GM18861 (cell line): Measurements from ENCODE around the gene NPAS3.

Source experiments
- ATAC-seq: cut with Tn5 transposase; IDR thresholded peaks from one replicate; pipeline ENCODE4 v1.9.1; 2021; ENCODE audit not compliant: unreplicated experiment

Gene NPAS3

GRCh38 chr14:32938719-32939253 is at the start of gene NPAS3:
NPAS3 (plus strand) TSS chr14:32938879.
- ATAC-seq, result no peak

GRCh38 chr14:32896979-32897697 is 41.5 kb upstream of the NPAS3 start:
- ATAC-seq, result no peak

- ATAC-seq, result no peak
These were observed 41.0 kb upstream of the NPAS3 start for GRCh38 chr14:32897698-32898064.

- ATAC-seq, result no peak
These were observed 39.8 kb upstream of the NPAS3 start for GRCh38 chr14:32898876-32899275.

- no peak for ATAC-seq
These were observed 38.1 kb upstream of the NPAS3 start for GRCh38 chr14:32900547-32900946.

GRCh38 chr14:32905013-32905412 is 33.7 kb upstream of the NPAS3 start:
- no peak for ATAC-seq

- no peak for ATAC-seq
These were observed 32.0 kb upstream of the NPAS3 start for GRCh38 chr14:32906672-32907071.

GRCh38 chr14:32908196-32909084 is 30.2 kb upstream of the NPAS3 start:
- ATAC-seq, result no peak

- ATAC-seq, result no peak
These were observed 25.0 kb upstream of the NPAS3 start for GRCh38 chr14:32913725-32914124.

- no peak for ATAC-seq
These were observed 24.3 kb upstream of the NPAS3 start for GRCh38 chr14:32914391-32914790.

- no peak for ATAC-seq
These were observed 17.9 kb upstream of the NPAS3 start for GRCh38 chr14:32920696-32921276.

- ATAC-seq, result no peak
These were observed 13.2 kb upstream of the NPAS3 start for GRCh38 chr14:32925439-32925838.

GRCh38 chr14:32932302-32932913 is 6.3 kb upstream of the NPAS3 start:
- ATAC-seq, result no peak

GRCh38 chr14:32932914-32933628 is 5.6 kb upstream of the NPAS3 start:
- ATAC-seq, result no peak

GRCh38 chr14:32933629-32934072 is 5.0 kb upstream of the NPAS3 start:
- ATAC-seq, result no peak

- ATAC-seq, result no peak
These were observed 4.4 kb upstream of the NPAS3 start for GRCh38 chr14:32934073-32934880.

GRCh38 chr14:32934881-32935633 is 3.6 kb upstream of the NPAS3 start:
- ATAC-seq, result no peak

GRCh38 chr14:32939254-32940065 is 781 bp downstream of the NPAS3 start:
- ATAC-seq, result no peak
